H1 (cell line): ENCODE data around the gene DDX56. TPM values are rescaled to one million over a fixed set of nuclear protein-coding genes. Genes with fewer than 3 reads are reported as not detected.

Source experiments
- CTCF ChIA-PET: fragments of 300-600 bp; sonication (Branson Sonifier 250); formaldehyde crosslinking; loops from one replicate; lab custom pipeline; 2021; ENCODE audit not compliant: partially characterized antibody; lab: Charles Lee
- POLR2A ChIA-PET: fragments of 300-600 bp; sonication (Branson Sonifier 250); formaldehyde crosslinking; loops from one replicate; lab custom pipeline; 2021; ENCODE audit warnings: inconsistent platforms; ENCODE audit not compliant: partially characterized antibody; lab: Charles Lee
- DNase-seq, 2 experiments: peaks; one replicate each; pipeline versions ENCODE4 v3.0.0 to v3.0.0-alpha.2; 2010 to 2022; ENCODE audit warnings: low spot score in 2 of 2, low read depth in 1 of 2, mixed read lengths in 1 of 2
- FAIRE-seq: peaks from 2 replicates; lab custom pipeline; 2011; peaks lifted over from hg19 to GRCh38; lab: Jason Lieb, UNC
- H2AFZ ChIP-seq: 2 replicates; pipeline ENCODE4 v1.8.1; 2012; ENCODE audit warnings: low read length, inconsistent platforms
- H2AK5ac ChIP-seq: 2 replicates; pipeline ENCODE4 v1.6.1; 2013; ENCODE audit warnings: low read depth, low read length
- H2BK120ac ChIP-seq: replicated peaks from 2 replicates; pipeline ENCODE3; 2013; ENCODE audit warnings: low read depth, low read length, inconsistent platforms
- H2BK12ac ChIP-seq: 2 replicates; pipeline ENCODE4 v1.6.1; 2013; ENCODE audit warnings: low read depth, low read length
- H2BK15ac ChIP-seq: 2 replicates; pipeline ENCODE4 v1.6.1; 2013; ENCODE audit warnings: low read length
- H2BK20ac ChIP-seq: 2 replicates; pipeline ENCODE4 v1.6.1; 2013; ENCODE audit warnings: low read length
- H2BK5ac ChIP-seq: 2 replicates; pipeline ENCODE4 v1.6.1; 2013; ENCODE audit warnings: low read depth, low read length
- H3K14ac ChIP-seq: 2 replicates; pipeline ENCODE4 v1.6.1; 2013; ENCODE audit warnings: inconsistent platforms; ENCODE audit not compliant: insufficient read length
- H3K18ac ChIP-seq: 2 replicates; pipeline ENCODE4 v1.6.1; 2013; ENCODE audit warnings: low read length; ENCODE audit errors: extremely low read depth
- H3K23ac ChIP-seq: 2 replicates; pipeline ENCODE4 v1.6.1; 2013; ENCODE audit warnings: inconsistent platforms; ENCODE audit not compliant: insufficient read length
- H3K23me2 ChIP-seq: 2 replicates; pipeline ENCODE4 v1.6.1; 2013; ENCODE audit warnings: low read depth, low read length
- H3K27ac ChIP-seq: 2 replicates; pipeline ENCODE4 v1.6.1; 2011; ENCODE audit warnings: low read depth, low read length, inconsistent platforms
- H3K27me3 ChIP-seq, 4 experiments: replicated peaks in 1 of 4; 1 replicate in 1 of 4; 2 replicates in 3 of 4; pipeline versions ENCODE4 v1.6.1 to v1.8.1; 2011 to 2013; ENCODE audit warnings: low read length in 3 of 4, mild to moderate bottlenecking in 3 of 4, inconsistent platforms in 2 of 4, mixed read lengths in 2 of 4, moderate library complexity in 1 of 4; ENCODE audit not compliant: control insufficient read depth in 3 of 4, insufficient read depth in 3 of 4; ENCODE audit errors: extremely low read depth in 1 of 4
- H3K36me3 ChIP-seq, 4 experiments: 2 replicates each; pipeline versions ENCODE4 v1.6.1 to v1.8.1; 2011 to 2013; ENCODE audit warnings: mild to moderate bottlenecking in 4 of 4, low read length in 3 of 4, moderate library complexity in 2 of 4, control low read depth in 1 of 4, inconsistent platforms in 1 of 4; ENCODE audit not compliant: insufficient read depth in 4 of 4, control insufficient read depth in 2 of 4
- H3K4ac ChIP-seq: replicated peaks from 2 replicates; pipeline ENCODE3; 2013; ENCODE audit warnings: low read length, low read depth, mixed read lengths, inconsistent platforms; ENCODE audit not compliant: insufficient read length
- H3K4me1 ChIP-seq, 4 experiments: replicated peaks in 1 of 4; 1 replicate in 1 of 4; 2 replicates in 3 of 4; pipeline versions ENCODE4 v1.6.1 to v1.8.1; 2011 to 2013; ENCODE audit warnings: low read length in 3 of 4, inconsistent platforms in 2 of 4, mixed read lengths in 1 of 4; ENCODE audit not compliant: insufficient read depth in 4 of 4, control insufficient read depth in 3 of 4
- H3K4me2 ChIP-seq, 2 experiments: 2 replicates each; pipeline versions ENCODE4 v1.6.1 to v1.8.1; 2011 to 2013; ENCODE audit warnings: low read depth in 2 of 2, low read length in 2 of 2, control low read depth in 1 of 2, inconsistent platforms in 1 of 2, mild to moderate bottlenecking in 1 of 2; ENCODE audit not compliant: insufficient read depth in 1 of 2
- H3K4me3 ChIP-seq, 4 experiments: fragments of 200-600, 300-600 bp in 1 of 4; sonication (generic), shearing (Covaris generic), sonication (Bioruptor Twin) in 1 of 4; 2 replicates each; pipeline versions ENCODE4 v1.5.1 to v1.8.1; 2011 to 2016; ENCODE audit warnings: low read length in 4 of 4, low read depth in 3 of 4, control low read depth in 2 of 4, inconsistent platforms in 2 of 4, mild to moderate bottlenecking in 2 of 4, mixed read lengths in 1 of 4, moderate library complexity in 1 of 4; ENCODE audit not compliant: insufficient read depth in 2 of 4; ENCODE audit errors: extremely low read depth in 1 of 4
- H3K56ac ChIP-seq: replicated peaks from 2 replicates; pipeline ENCODE3; 2013; ENCODE audit warnings: low read depth, mild to moderate bottlenecking, mixed read lengths, low read length, inconsistent platforms; ENCODE audit not compliant: insufficient read length
- H3K79me1 ChIP-seq: 2 replicates; pipeline ENCODE4 v1.6.1; 2013; ENCODE audit warnings: low read depth, low read length, control low read depth
- H3K79me2 ChIP-seq, 2 experiments: 2 replicates each; pipeline versions ENCODE4 v1.6.1 to v1.8.1; 2012 to 2013; ENCODE audit warnings: low read length in 2 of 2, mild to moderate bottlenecking in 2 of 2, inconsistent platforms in 1 of 2; ENCODE audit not compliant: insufficient read depth in 2 of 2, control insufficient read depth in 1 of 2
- H3K9ac ChIP-seq, 4 experiments: replicated peaks in 1 of 4; 1 replicate in 1 of 4; 2 replicates in 3 of 4; pipeline versions ENCODE4 v1.6.1 to v1.8.1; 2011 to 2013; ENCODE audit warnings: low read depth in 3 of 4, low read length in 3 of 4, control low read depth in 2 of 4, mild to moderate bottlenecking in 2 of 4, moderate library complexity in 2 of 4, inconsistent platforms in 1 of 4; ENCODE audit errors: extremely low read depth in 1 of 4
- H3K9me3 ChIP-seq, 2 experiments: 2 replicates each; pipeline versions ENCODE4 v1.6.1 to v1.8.1; 2012 to 2013; ENCODE audit warnings: mild to moderate bottlenecking in 2 of 2, moderate library complexity in 2 of 2, control low read depth in 1 of 2, inconsistent platforms in 1 of 2, low read depth in 1 of 2, low read length in 1 of 2, mixed read lengths in 1 of 2; ENCODE audit not compliant: insufficient read depth in 2 of 2
- H4K20me1 ChIP-seq, 2 experiments: replicated peaks in 1 of 2; 2 replicates each; pipeline versions ENCODE3 to v1.8.1; 2011 to 2013; ENCODE audit warnings: inconsistent platforms in 2 of 2, low read length in 2 of 2, mild to moderate bottlenecking in 1 of 2; ENCODE audit not compliant: insufficient read depth in 2 of 2, control insufficient read depth in 1 of 2
- H4K5ac ChIP-seq: 2 replicates; pipeline ENCODE4 v1.6.1; 2013; ENCODE audit warnings: low read length, low read depth, mixed read lengths, inconsistent platforms; ENCODE audit not compliant: insufficient read length
- H4K8ac ChIP-seq: 2 replicates; pipeline ENCODE4 v1.8.0; 2013; ENCODE audit warnings: mild to moderate bottlenecking, moderate library complexity, low read length, inconsistent platforms; ENCODE audit not compliant: insufficient read depth; ENCODE audit errors: extremely low read depth
- H4K91ac ChIP-seq: replicated peaks from 2 replicates; pipeline ENCODE3; 2013; ENCODE audit warnings: low read length, mixed read lengths, inconsistent platforms; ENCODE audit not compliant: insufficient read length
- CBX8 ChIP-seq: fragments of 300-800, 300-1000 bp; sonication (generic); IDR thresholded peaks from 2 replicates; pipeline ENCODE4 v1.7.1; 2016; ENCODE audit warnings: low read depth, low read length, borderline replicate concordance
- CHD2 ChIP-seq: IDR thresholded peaks from 2 replicates; pipeline ENCODE4 v1.6.1; 2012; ENCODE audit warnings: low read length, improper control_type of control experiment
- EZH2 ChIP-seq: fragments of 200-600 bp; sonication (generic); IDR thresholded peaks from 2 replicates; pipeline ENCODE4 v1.7.1; 2012; ENCODE audit warnings: low read depth, mild to moderate bottlenecking, moderate library complexity, low read length, inconsistent platforms; ENCODE audit not compliant: severe bottlenecking
- FOSL1 ChIP-seq: IDR thresholded peaks from 2 replicates; pipeline ENCODE4 v1.6.1; 2011; ENCODE audit warnings: mild to moderate bottlenecking, low read depth, low read length, moderate library complexity; ENCODE audit not compliant: insufficient read depth
- KDM4A ChIP-seq: IDR thresholded peaks from one replicate; pipeline ENCODE4 v1.7.1; 2012; ENCODE audit warnings: low read depth, mild to moderate bottlenecking, moderate library complexity, low read length, inconsistent platforms; ENCODE audit not compliant: severe bottlenecking
- RBBP5 ChIP-seq: IDR thresholded peaks from 2 replicates; pipeline ENCODE4 v1.7.1; 2012; ENCODE audit warnings: low read depth, mild to moderate bottlenecking, inconsistent platforms, low read length, moderate library complexity, borderline replicate concordance
- RFX5 ChIP-seq: IDR thresholded peaks from 2 replicates; pipeline ENCODE4 v1.6.1; 2011; ENCODE audit warnings: low read depth, low read length, improper control_type of control experiment, borderline replicate concordance
- SAP30 ChIP-seq: fragments of 300-600 bp; sonication (generic); IDR thresholded peaks from 2 replicates; pipeline ENCODE4 v1.7.1; 2012; ENCODE audit warnings: low read length, moderate library complexity, mild to moderate bottlenecking, inconsistent platforms; ENCODE audit not compliant: insufficient read depth, insufficient replicate concordance
- TBP ChIP-seq: IDR thresholded peaks from 2 replicates; pipeline ENCODE4 v1.6.1; 2011; ENCODE audit warnings: low read depth, low read length, improper control_type of control experiment
- WGBS, 2 experiments: shearing (Covaris generic) in 1 of 2; methylation state at CpG; one replicate each; pipeline versions ENCODE4 v1.1.6 to v1.1.7; 2013 to 2015; ENCODE audit warnings: low lambda C conversion rate in 2 of 2, mixed read lengths in 2 of 2, inconsistent platforms in 1 of 2, low coverage in 1 of 2, missing lambda C conversion rate in 1 of 2; ENCODE audit not compliant: insufficient replicate concordance in 2 of 2, insufficient coverage in 1 of 2, insufficient read length in 1 of 2; ENCODE audit errors: extremely low coverage in 1 of 2, missing lambda C conversion rate in 1 of 2; 5-methylcytosine and 5-hydroxymethylcytosine counted together
- polyA plus RNA-seq, 7 experiments: library from polyadenylated mRNA; depleted of rRNA in 3 of 7; stranded (reverse) in 5 of 7; unstranded in 2 of 7; fragments of >200 nt in 5 of 7; fragments of 200-250 nt in 2 of 7; gene quantifications; 1 replicate in 5 of 7; 2 replicates in 1 of 7; 4 replicates in 1 of 7; pipeline versions ENCODE4 v1.2.1 to v1.2.3, GENCODE V29; 2011 to 2013; ENCODE audit warnings: missing spikeins in 2 of 7, mixed read lengths in 2 of 7
- total RNA-seq: library from RNA; stranded (reverse); fragmentation: NEBNext Ultra II Directional; extraction: Animal tissue kit (Norgen Biotek cat#: 25700); gene quantifications from 2 replicates; pipeline ENCODE4 v1.2.1, GENCODE V29; 2021
- TF ChIP-seq, protein P1 (sequence below): IDR thresholded peaks from 2 replicates; pipeline ENCODE4 v1.6.1; 2012; ENCODE audit warnings: low read length, inconsistent platforms

Gene DDX56
- total and polyA plus RNA-seq, 2 of the 8 experiments (the other 6 are each of a cell fraction or from before 2014, with no cell fraction given): 56.9 to 81.6 TPM

DNA sequence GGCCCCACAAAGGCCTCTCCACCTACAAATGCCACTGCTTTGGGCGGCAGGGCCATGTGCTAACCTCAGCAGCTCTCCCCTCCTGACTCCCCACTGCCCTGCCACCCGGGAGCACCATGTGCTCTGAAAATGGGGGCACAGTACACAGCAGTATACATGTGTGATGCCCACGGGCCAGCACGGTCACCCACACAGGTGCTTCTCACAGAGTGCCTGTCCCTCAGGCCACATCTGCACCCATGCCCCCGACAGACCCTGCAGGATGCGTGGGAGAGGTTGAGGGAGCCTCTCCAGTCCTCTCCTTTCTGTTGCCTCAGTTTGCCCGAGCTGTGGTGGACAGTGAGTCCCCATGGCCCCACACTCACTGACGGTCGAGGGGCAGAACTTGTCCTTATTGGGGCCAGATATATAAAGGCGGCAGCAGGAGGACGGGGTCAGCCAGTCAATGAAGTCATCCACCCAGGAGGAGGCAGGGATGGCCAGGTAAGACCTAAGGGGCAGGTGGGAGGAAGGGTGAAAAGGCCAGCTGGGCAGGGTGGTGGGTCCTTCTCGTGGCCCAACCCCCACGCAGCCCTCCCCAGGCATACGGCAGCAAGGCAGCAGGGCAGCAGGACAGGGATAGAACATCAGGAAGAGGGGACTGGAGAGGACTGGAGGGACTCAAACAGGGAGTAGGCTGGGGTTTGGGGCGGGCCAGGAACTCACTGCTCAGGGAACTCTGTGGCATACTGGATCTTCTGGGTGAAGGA is 52.2 kb downstream of the DDX56 start:
- Histone ChIP-seq H3K9me3 (0 out of 4 replicates have a peak, but pooled peaks cover 0 to 3% of the 10 kb centered on the region in 2 experiments), H3K36me3 (no peaks in the 10 kb centered on the region), H3K27ac (no peak overlapping the region), H3K4me2 (no peak overlapping the region), H4K20me1 (no peaks in the 10 kb centered on the region), H3K79me2 (no peaks in the 10 kb centered on the region), H3K14ac (no peak overlapping the region), H2BK15ac (no peak overlapping the region), H2AK5ac (no peak overlapping the region), H2BK12ac (no peak overlapping the region), H4K8ac (0 out of 2 replicates have a peak overlapping the region, but pooled peaks have one; percentile 45), H3K23ac (no peak overlapping the region), H3K18ac (no peak overlapping the region), H3K4me1 (no peaks in the 10 kb centered on the region), H3K4me3 (no peak overlapping the region), H3K56ac (no peak overlapping the region), H2BK20ac (0 out of 2 replicates have a peak overlapping the region, but pooled peaks have one; percentile 32), H3K79me1 (no peaks in the 10 kb centered on the region), H3K4ac (no peak overlapping the region), H4K91ac (no peak overlapping the region), H3K23me2 (no peaks in the 10 kb centered on the region), H2BK5ac (no peak overlapping the region), H4K5ac (no peak overlapping the region), H2AFZ (no peak overlapping the region), H3K9ac (no peak overlapping the region; a peak in 1 of 7 replicates), H3K27me3 (no peaks in the 10 kb centered on the region), H2BK120ac (no peak overlapping the region)
- DNase-seq: no peak
- WGBS, 2 experiments: 85% methylated on average over 14 of the region's 15 CpGs; no CpG with 5 or more reads in 1 of the 2 experiments
- ChIA-PET POLR2A (interaction anchor here (1.1 to 1.6 kb wide), 2 partner anchors 11 to 40 kb away, joined by 4 read pairs; no protein-coding TSS in a partner anchor), CTCF (interaction anchor here (4.1 kb wide), 1 partner anchor 13 kb away, joined by 22 read pairs; no protein-coding TSS in a partner anchor)
- no peak for FAIRE-seq
- TF ChIP-seq, protein P1, sequence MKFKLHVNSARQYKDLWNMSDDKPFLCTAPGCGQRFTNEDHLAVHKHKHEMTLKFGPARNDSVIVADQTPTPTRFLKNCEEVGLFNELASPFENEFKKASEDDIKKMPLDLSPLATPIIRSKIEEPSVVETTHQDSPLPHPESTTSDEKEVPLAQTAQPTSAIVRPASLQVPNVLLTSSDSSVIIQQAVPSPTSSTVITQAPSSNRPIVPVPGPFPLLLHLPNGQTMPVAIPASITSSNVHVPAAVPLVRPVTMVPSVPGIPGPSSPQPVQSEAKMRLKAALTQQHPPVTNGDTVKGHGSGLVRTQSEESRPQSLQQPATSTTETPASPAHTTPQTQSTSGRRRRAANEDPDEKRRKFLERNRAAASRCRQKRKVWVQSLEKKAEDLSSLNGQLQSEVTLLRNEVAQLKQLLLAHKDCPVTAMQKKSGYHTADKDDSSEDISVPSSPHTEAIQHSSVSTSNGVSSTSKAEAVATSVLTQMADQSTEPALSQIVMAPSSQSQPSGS: no peak
- TF ChIP-seq KDM4A (no peak), RBBP5 (no peak), EZH2 (no peak), FOSL1 (no peak), CBX8 (no peak), RFX5 (no peak), CHD2 (no peak), TBP (no peak), SAP30 (no peak)
